GM12892 (cell line): ENCODE results near the gene ZC3H15. TPM values are rescaled to one million over a fixed set of nuclear protein-coding genes. Genes with fewer than 3 reads are reported as not detected.
"Not testable (repeated sequence)": the region's sequence is repeated elsewhere in the genome, so short reads cannot be mapped to it uniquely, and the experiment has no call there.

ENCODE experiments used
- DNase-seq: peaks from one replicate; pipeline ENCODE4 v3.0.0; 2011; ENCODE audit not compliant: insufficient read length
- FAIRE-seq: peaks from 2 replicates; lab custom pipeline; 2011; peaks lifted over from hg19 to GRCh38; lab: Jason Lieb, UNC
- POLR2A ChIP-seq: IDR thresholded peaks from 2 replicates; pipeline ENCODE4 v1.6.1; 2011; ENCODE audit warnings: low read depth, low read length, control low read depth
- POLR2AphosphoS5 ChIP-seq: IDR thresholded peaks from 2 replicates; pipeline ENCODE4 v1.6.1; 2011; ENCODE audit warnings: low read depth, low read length, control low read depth
- TAF1 ChIP-seq: IDR thresholded peaks from 2 replicates; pipeline ENCODE4 v1.6.1; 2011; ENCODE audit warnings: low read depth, mild to moderate bottlenecking, control low read depth, low read length, borderline replicate concordance
- polyA plus RNA-seq: library from polyadenylated mRNA; unstranded; fragments of >200 nt; gene quantifications from one replicate; pipeline ENCODE4 v1.2.1, GENCODE V29; 2012; ENCODE audit warnings: missing spikeins, inconsistent platforms; ENCODE audit not compliant: missing spikeins

Gene ZC3H15
- polyA plus RNA-seq, result 75.6 TPM

DNA sequence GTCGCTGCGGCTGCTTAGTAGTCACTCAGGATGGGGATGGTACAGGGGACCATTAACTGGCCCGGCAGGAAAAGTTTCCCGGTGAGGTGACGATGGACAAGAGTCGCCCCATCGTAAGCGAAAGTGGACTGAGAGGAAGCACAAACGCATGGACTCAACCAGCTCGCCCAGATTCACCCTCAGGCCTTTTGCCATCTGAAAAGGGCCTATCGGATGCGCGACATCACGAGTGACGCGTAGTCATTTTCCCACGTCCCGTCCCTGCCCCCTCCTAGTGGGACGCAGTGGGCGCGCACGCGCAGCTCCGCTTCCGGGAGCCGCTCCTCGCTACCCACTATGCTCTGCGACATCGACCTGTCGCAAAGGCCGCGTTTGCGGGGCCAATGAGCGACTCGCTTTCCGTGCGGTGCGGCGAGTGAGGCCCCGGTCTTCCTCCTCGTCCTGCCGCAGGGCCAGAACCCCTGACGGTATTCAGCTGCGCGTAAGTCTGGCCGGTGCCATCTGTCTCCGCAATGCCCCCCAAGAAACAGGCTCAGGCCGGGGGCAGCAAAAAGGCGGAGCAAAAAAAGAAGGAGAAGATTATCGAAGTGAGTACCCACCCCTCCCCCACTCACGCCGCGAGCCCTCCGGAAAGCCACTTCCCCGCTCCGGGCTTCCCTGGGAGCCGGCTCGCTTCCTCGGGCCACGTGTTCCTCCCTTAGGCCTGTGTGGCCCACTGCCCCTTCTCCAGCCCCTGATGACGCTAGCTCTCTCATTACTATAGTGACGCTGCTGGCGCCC, at the start of gene ZC3H15:
ZC3H15 (plus strand) TSS at position 390 of the 780 bp plus-strand sequence; CDS start at position 513, 123 bp downstream.
- peak; percentile 69 for DNase-seq
- FAIRE-seq, result peak; percentile 100
- TF ChIP-seq POLR2A (peak; percentile 93), POLR2AphosphoS5 (peak; percentile 97), TAF1 (peak; percentile 90)

GRCh38 chr2:186437719-186438118, 48.3 kb upstream of the ZC3H15 start:
- TF ChIP-seq POLR2A (no peak), TAF1 (no peak), POLR2AphosphoS5 (no peak)
- no peak for DNase-seq
- no peak for FAIRE-seq

DNA sequence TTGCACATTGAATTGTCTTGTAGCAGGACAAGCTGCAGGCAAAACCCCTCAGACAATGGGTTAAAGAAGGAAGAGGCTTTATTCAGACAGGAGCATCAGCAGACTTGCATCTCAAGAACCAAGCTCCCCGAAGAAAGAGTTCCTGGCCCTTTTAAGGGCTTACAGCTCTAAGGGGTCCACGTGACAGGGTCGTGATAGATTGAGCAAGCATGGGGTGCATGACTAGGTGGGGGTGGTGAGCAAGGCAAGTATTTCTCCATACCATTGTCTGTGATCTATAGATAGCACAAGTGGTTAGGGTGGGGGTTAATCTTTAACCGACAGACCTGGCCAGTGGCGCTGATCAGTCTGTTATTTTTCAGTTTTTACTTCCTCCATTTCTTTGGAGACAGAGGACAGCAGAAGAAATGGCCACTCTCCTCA, 46.4 kb upstream of the ZC3H15 start:
- FAIRE-seq, DNase-seq: not testable (repeated sequence)

GRCh38 chr2:186440506-186440905, 45.6 kb upstream of the ZC3H15 start:
- FAIRE-seq, result no peak
- DNase-seq, result no peak

GRCh38 chr2:186442885-186443284, 43.2 kb upstream of the ZC3H15 start:
- DNase-seq (no peak), FAIRE-seq (no peak)
- no peak for TF ChIP-seq POLR2A
- TF ChIP-seq POLR2AphosphoS5, result no peak
- no peak for TF ChIP-seq TAF1

More at GRCh38 chr2:186440506-186440905, 45.6 kb upstream of the ZC3H15 start:
- TF ChIP-seq POLR2AphosphoS5 (no peak), POLR2A (no peak), TAF1 (no peak)

DNA sequence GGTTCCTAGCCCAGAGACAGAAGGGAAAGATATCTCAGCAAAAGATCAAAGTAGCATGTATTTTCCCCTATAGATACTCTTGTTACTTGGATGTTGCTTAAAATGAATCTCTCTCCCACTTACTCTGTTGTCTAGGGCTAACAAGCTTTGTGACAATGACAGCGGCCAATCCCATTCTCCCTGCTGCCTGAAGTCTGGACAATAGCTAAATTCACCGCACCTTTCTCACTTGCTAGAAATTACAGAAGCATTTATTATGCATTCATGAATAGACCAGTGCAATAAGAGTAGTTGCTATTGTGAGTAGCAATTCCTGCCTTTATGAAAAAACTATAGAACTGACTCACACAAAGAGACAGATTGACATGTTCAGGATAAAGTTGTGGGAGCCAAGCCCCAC, 42.2 kb upstream of the ZC3H15 start:
- TF ChIP-seq POLR2A, result no peak
- TF ChIP-seq TAF1, result no peak
- TF ChIP-seq POLR2AphosphoS5, result no peak
- FAIRE-seq (no peak), DNase-seq (no peak)

DNA sequence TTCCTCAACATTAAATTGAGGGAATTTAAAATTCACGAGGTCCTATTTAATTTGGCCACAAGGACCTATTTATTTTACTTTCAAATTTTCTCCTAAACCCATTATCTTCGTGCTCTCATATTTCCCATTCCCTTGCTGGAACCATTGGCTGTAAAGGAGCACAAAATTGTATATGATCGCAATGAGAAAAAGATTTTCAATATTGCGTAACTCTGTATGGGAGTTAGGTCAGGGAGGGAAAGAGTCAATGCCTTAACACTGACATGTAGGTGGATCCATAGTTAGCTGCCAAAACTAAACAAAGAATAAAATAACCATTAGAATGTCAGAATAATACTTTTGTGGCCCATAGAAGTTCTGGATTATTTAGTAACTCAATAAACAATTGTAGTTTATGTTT, 40.6 kb upstream of the ZC3H15 start:
- FAIRE-seq (no peak), DNase-seq (no peak)
- TF ChIP-seq POLR2A (no peak), TAF1 (no peak), POLR2AphosphoS5 (no peak)

GRCh38 chr2:186455613-186456012, 30.4 kb upstream of the ZC3H15 start:
- no peak for DNase-seq
- TF ChIP-seq TAF1, result no peak
- TF ChIP-seq POLR2AphosphoS5, result no peak
- no peak for TF ChIP-seq POLR2A
- no peak for FAIRE-seq

- DNase-seq (no peak), FAIRE-seq (no peak)
- TF ChIP-seq TAF1, result no peak
- TF ChIP-seq POLR2A, result no peak
- no peak for TF ChIP-seq POLR2AphosphoS5
These were observed 29.1 kb upstream of the ZC3H15 start for GRCh38 chr2:186456941-186457340.

GRCh38 chr2:186457908-186458307, 28.2 kb upstream of the ZC3H15 start:
- TF ChIP-seq POLR2AphosphoS5 (no peak), POLR2A (no peak), TAF1 (no peak)
- DNase-seq (no peak), FAIRE-seq (no peak)

DNA sequence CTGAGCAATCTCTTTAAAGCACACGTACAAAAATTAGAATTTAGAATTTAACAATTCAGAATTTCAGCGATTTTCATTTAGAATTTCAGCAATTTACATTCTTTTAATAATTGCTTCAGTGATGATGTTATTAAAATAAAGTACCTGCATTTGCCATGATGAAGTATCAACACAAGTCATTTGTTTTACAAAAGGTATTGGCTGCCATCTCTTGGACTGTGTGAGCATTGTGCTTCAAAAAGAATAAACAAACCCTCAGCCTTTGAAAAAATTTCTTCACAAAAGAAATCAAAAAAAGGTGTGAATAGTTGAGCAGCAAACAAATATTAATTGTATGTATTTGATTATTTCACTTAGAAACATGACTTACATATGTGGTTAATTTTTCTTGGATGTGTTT, 27.1 kb upstream of the ZC3H15 start:
- DNase-seq (no peak), FAIRE-seq (no peak)
- no peak for TF ChIP-seq POLR2AphosphoS5
- no peak for TF ChIP-seq POLR2A
- TF ChIP-seq TAF1, result no peak

DNA sequence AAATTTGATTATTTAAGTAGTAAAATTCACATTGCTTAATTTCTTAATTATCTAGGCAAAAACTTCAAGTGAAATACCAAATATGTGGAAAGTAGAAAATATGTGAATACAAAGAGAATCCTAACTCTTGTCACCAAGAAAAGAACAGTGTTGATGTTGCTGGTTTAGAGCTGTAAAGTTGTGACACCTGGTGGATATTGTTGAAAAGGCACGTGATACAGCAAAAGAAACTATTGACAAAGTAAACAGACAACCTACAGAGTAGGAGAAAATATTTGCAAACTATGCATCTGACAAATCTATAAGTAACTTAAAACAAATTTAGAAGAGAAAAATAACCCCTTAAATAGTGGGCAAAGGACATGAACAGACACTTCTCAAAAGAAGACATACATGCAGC, 25.6 kb upstream of the ZC3H15 start:
- peak; percentile 27 for FAIRE-seq
- TF ChIP-seq POLR2AphosphoS5 (no peak), POLR2A (no peak), TAF1 (no peak)
- DNase-seq, result no peak
